ENCODE data around the gene PTP4A2. TPM values are rescaled to one million over a fixed set of nuclear protein-coding genes. Genes with fewer than 3 reads are reported as not detected.

The PTP4A2 gene
- total and polyA plus RNA-seq, 2 of the 8 experiments (the other 6 are each of a cell fraction or from before 2014, with no cell fraction given) = 87.4 to 214 TPM

GRCh38 chr1:31879981-31880608 is 58.1 kb downstream of the PTP4A2 start:
- FAIRE-seq = no peak
- DNase-seq (ENCODE audit: low read depth in 1 of 2, low spot score in 2 of 2) = no peak
- Histone ChIP-seq H4K91ac (replicated peaks; ENCODE audit: insufficient read length, low read length) (no peak overlapping the region), H2AFZ (ENCODE audit: low read length) (no peak overlapping the region), H3K27me3 (replicated peaks in 1 of 4; ENCODE audit: control insufficient read depth in 3 of 4, extremely low read depth in 1 of 4, insufficient read depth in 3 of 4, low read length in 3 of 4) (no peaks in the 10 kb centered on the region), H3K14ac (ENCODE audit: insufficient read length) (no peak overlapping the region), H3K4me1 (replicated peaks in 1 of 4; ENCODE audit: control insufficient read depth in 3 of 4, insufficient read depth in 4 of 4, low read length in 3 of 4) (no peaks in the 10 kb centered on the region), H3K23me2 (ENCODE audit: low read depth, low read length) (no peaks in the 10 kb centered on the region), H3K79me1 (ENCODE audit: low read depth, low read length) (no peaks in the 10 kb centered on the region), H3K4me3 (ENCODE audit: extremely low read depth in 1 of 4, insufficient read depth in 2 of 4, low read depth in 3 of 4, low read length in 4 of 4) (no peak overlapping the region), H2BK5ac (ENCODE audit: low read depth, low read length) (no peak overlapping the region), H3K23ac (ENCODE audit: insufficient read length) (no peak overlapping the region), H2AK5ac (ENCODE audit: low read depth, low read length) (no peak overlapping the region), H3K56ac (replicated peaks; ENCODE audit: insufficient read length, low read depth, low read length) (no peak overlapping the region), H2BK15ac (ENCODE audit: low read length) (no peak overlapping the region), H3K9ac (replicated peaks in 1 of 4; ENCODE audit: extremely low read depth in 1 of 4, low read depth in 3 of 4, low read length in 3 of 4) (no peak overlapping the region), H2BK12ac (ENCODE audit: low read depth, low read length) (no peak overlapping the region), H4K8ac (ENCODE audit: extremely low read depth, insufficient read depth, low read length) (no peak overlapping the region), H4K20me1 (replicated peaks in 1 of 2; ENCODE audit: control insufficient read depth in 1 of 2, insufficient read depth in 2 of 2, low read length in 2 of 2) (no peaks in the 10 kb centered on the region), H3K9me3 (ENCODE audit: insufficient read depth in 2 of 2, low read depth in 1 of 2, low read length in 1 of 2) (no peaks in the 10 kb centered on the region), H3K4ac (replicated peaks; ENCODE audit: insufficient read length, low read depth, low read length) (no peak overlapping the region), H3K27ac (ENCODE audit: low read depth, low read length) (no peak overlapping the region), H3K4me2 (ENCODE audit: insufficient read depth in 1 of 2, low read depth in 2 of 2, low read length in 2 of 2) (no peak overlapping the region), H3K36me3 (ENCODE audit: control insufficient read depth in 2 of 4, insufficient read depth in 4 of 4, low read length in 3 of 4) (no peaks in the 10 kb centered on the region), H2BK20ac (ENCODE audit: low read length) (no peak overlapping the region), H3K18ac (ENCODE audit: extremely low read depth, low read length) (no peak overlapping the region), H4K5ac (ENCODE audit: insufficient read length, low read depth, low read length) (no peak overlapping the region), H2BK120ac (replicated peaks; ENCODE audit: low read depth, low read length) (no peak overlapping the region), H3K79me2 (ENCODE audit: control insufficient read depth in 1 of 2, insufficient read depth in 2 of 2, low read length in 2 of 2) (no peaks in the 10 kb centered on the region)
- WGBS, 2 experiments (ENCODE audit: extremely low coverage in 1 of 2, insufficient coverage in 1 of 2, insufficient read length in 1 of 2, insufficient replicate concordance in 2 of 2, low coverage in 1 of 2, low lambda C conversion rate in 2 of 2, missing lambda C conversion rate in 1 of 2) = 87% methylated on average over 4 of the region's 4 CpGs; no CpG with 5 or more reads in 1 of the 2 experiments
- ChIA-PET CTCF (ENCODE audit: partially characterized antibody) (interaction anchor here (0.8 to 1.2 kb wide), 3 partner anchors 27 to 97 kb away, joined by 3 to 4 read pairs (median 3); no protein-coding TSS in a partner anchor), POLR2A (ENCODE audit: partially characterized antibody) (interaction anchor here (0.6 to 0.9 kb wide), 4 partner anchors 9 to 351 kb away, joined by 3 to 6 read pairs (median 4); no protein-coding TSS in a partner anchor)
- no peak for TF ChIP-seq SP4 (IDR thresholded peaks at IDR 0.05; ENCODE audit: low read length)
- no peak for TF ChIP-seq EZH2 (IDR thresholded peaks at IDR 0.05; ENCODE audit: low read depth, low read length, severe bottlenecking)
- TF ChIP-seq SUZ12 (IDR thresholded peaks at IDR 0.05; ENCODE audit: low read length) = no peak
- TF ChIP-seq CHD1 (IDR thresholded peaks at IDR 0.05; ENCODE audit: low read depth, low read length) = no peak
- TF ChIP-seq E2F6 (IDR thresholded peaks at IDR 0.05) = no peak
